Lung (tissue), 16 donors: ENCODE measurements around the gene DGCR6L. TPM values are rescaled to one million over a fixed set of nuclear protein-coding genes. Genes with fewer than 3 reads are reported as not detected.
"Not testable (repeated sequence)": the region's sequence is repeated elsewhere in the genome, so short reads cannot be mapped to it uniquely, and the experiment has no call there.

ENCODE experiments used
- ATAC-seq: fragments of 200-7000 bp; cut with Tn5 transposase; one replicate; pipeline ENCODE4 v1.9.1; 2020; ENCODE audit warnings: moderate number of reproducible peaks; ENCODE audit not compliant: insufficient read depth, low FRiP score
- DNase-seq, 3 donors: peaks; one replicate each; pipeline ENCODE4 v3.0.0-alpha.2; 2013 to 2017
- H3K27ac ChIP-seq, 2 donors: one replicate each; pipeline ENCODE4 v1.5.1; 2013; ENCODE audit warnings: mild to moderate bottlenecking in 2 of 2, moderate library complexity in 2 of 2, control low read depth in 1 of 2, inconsistent platforms in 1 of 2, low read depth in 1 of 2, low read length in 1 of 2
- H3K27me3 ChIP-seq, 3 donors: one replicate each; pipeline ENCODE4 v1.5.1; 2013; ENCODE audit warnings: low read length in 2 of 3; ENCODE audit not compliant: control insufficient read depth in 3 of 3, insufficient read depth in 3 of 3
- H3K36me3 ChIP-seq, 4 donors: one replicate each; pipeline ENCODE4 v1.5.1; 2013; ENCODE audit warnings: low read length in 4 of 4, mild to moderate bottlenecking in 1 of 4, moderate library complexity in 1 of 4; ENCODE audit not compliant: control insufficient read depth in 4 of 4, insufficient read depth in 4 of 4
- H3K4me1 ChIP-seq, 5 donors: one replicate each; pipeline ENCODE4 v1.5.1; 2013; ENCODE audit warnings: low read length in 5 of 5, mild to moderate bottlenecking in 2 of 5, moderate library complexity in 1 of 5; ENCODE audit not compliant: control insufficient read depth in 5 of 5, insufficient read depth in 5 of 5
- H3K4me3 ChIP-seq: one replicate; pipeline ENCODE4 v1.5.1; 2013; ENCODE audit warnings: mild to moderate bottlenecking, control low read depth, moderate library complexity
- H3K9ac ChIP-seq, 2 donors: one replicate each; pipeline ENCODE4 v1.5.1; 2013; ENCODE audit warnings: low read length in 2 of 2, control low read depth in 1 of 2; ENCODE audit not compliant: insufficient read depth in 1 of 2
- H3K9me3 ChIP-seq, 4 donors: one replicate each; pipeline ENCODE4 v1.5.1; 2013; ENCODE audit warnings: low read length in 3 of 4, mild to moderate bottlenecking in 1 of 4, moderate library complexity in 1 of 4; ENCODE audit not compliant: control insufficient read depth in 4 of 4, insufficient read depth in 3 of 4
- WGBS, 2 donors: extraction: QIAGEN DNeasy Blood & Tissue Kit; methylation state at CpG; one replicate each; pipeline ENCODE4 v1.1.7; 2013; 5-methylcytosine and 5-hydroxymethylcytosine counted together
- long read RNA-seq, 5 donors: transcript quantifications; one replicate each; lab custom pipeline, GENCODE V29; 2026
- polyA plus RNA-seq, 2 donors: library from polyadenylated mRNA; stranded (reverse); fragments of 200-250 nt; gene quantifications; one replicate each; pipeline ENCODE4 v1.2.1, GENCODE V29; 2013
- total RNA-seq, 2 donors: library from RNA; depleted of rRNA in 1 of 2; stranded (reverse); fragments of >200 nt in 1 of 2; gene quantifications; one replicate each; pipeline ENCODE4 v1.2.1, GENCODE V29; 2014 to 2021
- TF ChIP-seq, protein P1 (sequence below): IDR thresholded peaks from 2 replicates; pipeline ENCODE4 v1.5.1; 2012; ENCODE audit warnings: mild to moderate bottlenecking; ENCODE audit errors: control extremely low read depth, extremely low read depth
- donor health status: control.
- donor health status: control.
- donor health status: Bipolar disorder and iron deficiency.
- donor health status: healthy.
- donor health status: DM: yes; HTN: yes; CAD: no.

DGCR6L gene
- total RNA-seq (10 to 100 TPM; 38.7 to 42.8 TPM), polyA plus RNA-seq (10 to 100 TPM; 42.3 to 86.0 TPM)
- long read RNA-seq, donor 1, transcript DGCR6L-201 (5 exons, 1,154 nt) = major isoform, 59 of 68 reads
- long read RNA-seq, donor 1, partial matches to known transcripts = 5 of 68 reads
- long read RNA-seq, donor 1, other reads (novel, unspliced or antisense) = 0 of 68 reads
- long read RNA-seq, donor 2, transcript DGCR6L-201 (5 exons, 1,154 nt) = major isoform, 14 of 18 reads
- long read RNA-seq, donor 2, partial matches to known transcripts = 0 of 18 reads
- long read RNA-seq, donor 2, other reads (novel, unspliced or antisense) = 0 of 18 reads
- long read RNA-seq, donor 3, transcript DGCR6L-201 (5 exons, 1,154 nt) = major isoform, 21 of 24 reads
- long read RNA-seq, donor 3, partial matches to known transcripts = 0 of 24 reads
- long read RNA-seq, donor 3, other reads (novel, unspliced or antisense) = 0 of 24 reads
- long read RNA-seq, donor 4, transcript DGCR6L-201 (5 exons, 1,154 nt) = major isoform, 35 of 35 reads
- long read RNA-seq, donor 4, partial matches to known transcripts = 0 of 35 reads
- long read RNA-seq, donor 4, other reads (novel, unspliced or antisense) = 0 of 35 reads
- long read RNA-seq, donor 5, transcript DGCR6L-201 (5 exons, 1,154 nt) = major isoform, 62 of 62 reads
- long read RNA-seq, donor 5, partial matches to known transcripts = 0 of 62 reads
- long read RNA-seq, donor 5, other reads (novel, unspliced or antisense) = 0 of 62 reads

DNA sequence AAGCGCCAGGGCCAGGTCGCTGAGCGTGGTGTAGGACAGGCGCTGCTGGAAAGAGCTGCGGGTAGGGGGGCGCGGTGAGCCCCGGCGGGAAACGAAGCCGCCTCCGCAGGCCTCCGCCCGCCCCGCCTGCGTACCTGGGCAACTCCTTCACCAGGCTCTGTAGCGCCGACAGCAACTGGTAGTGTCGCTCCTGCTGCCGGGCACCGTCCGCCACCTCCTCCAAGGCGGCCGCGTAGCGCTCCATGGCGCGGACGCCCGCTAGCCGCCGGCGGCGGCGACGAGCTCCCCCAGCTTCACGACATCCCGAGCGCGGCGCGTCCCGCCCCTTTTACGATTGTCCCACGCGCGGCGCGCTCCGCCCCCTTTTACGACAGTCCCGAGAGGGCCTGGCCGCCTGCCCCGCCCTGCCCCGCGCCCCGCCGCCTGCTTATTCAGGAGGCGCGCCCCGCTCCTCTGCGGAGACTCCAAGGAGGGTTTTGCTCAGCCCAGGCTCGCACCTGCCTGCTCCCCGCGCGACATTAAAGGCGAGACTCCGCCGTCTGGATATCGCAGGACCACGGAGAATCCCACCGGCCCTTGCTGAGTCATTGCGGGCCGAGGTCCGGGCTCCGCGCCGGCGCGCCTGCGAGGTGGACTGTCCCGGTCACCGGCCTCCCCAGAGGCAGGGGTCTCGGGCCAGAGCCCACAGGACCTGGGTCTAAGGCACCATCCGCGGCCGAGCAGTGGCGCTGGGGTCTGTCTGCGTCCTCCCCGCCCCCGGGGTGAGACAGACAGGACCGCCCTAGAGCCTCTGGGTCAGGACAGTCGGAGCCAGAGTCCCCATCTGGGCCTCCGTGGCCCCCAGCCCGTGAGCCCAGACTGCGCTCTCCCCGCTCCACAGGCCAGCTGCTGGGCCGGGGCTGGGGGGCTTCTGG is at the start of gene DGCR6L:
Gene DGCR6L, minus strand, starts transcription at position 316 of the 914 bp plus-strand sequence. Its CDS starts 72 bp downstream, at position 244.
- peak within 1 kb of the TSS; percentile 81 to 98 for H3K27ac ChIP-seq
- 0 to 1% methylated on average over 88 to 98 of the region's 98 CpGs for WGBS, 2 donors
- ATAC-seq (peak; percentile 93), DNase-seq (peak; percentile 95 to 98 (median 95))
- no peaks in the 10 kb centered on the region for H3K9me3 ChIP-seq
- peak within 1 kb of the TSS; percentile 47 to 63 for H3K9ac ChIP-seq
- no peaks in the 10 kb centered on the region for H3K27me3 ChIP-seq
- peak within 1 kb of the TSS; percentile 80 for H3K4me3 ChIP-seq
- peaks cover 0 to 1% (median 0%) of the 10 kb centered on the region in 4 donors for H3K36me3 ChIP-seq
- peaks cover 0 to 36% (median 13%) of the 10 kb centered on the region in 5 donors for H3K4me1 ChIP-seq
- TF ChIP-seq, protein P1, sequence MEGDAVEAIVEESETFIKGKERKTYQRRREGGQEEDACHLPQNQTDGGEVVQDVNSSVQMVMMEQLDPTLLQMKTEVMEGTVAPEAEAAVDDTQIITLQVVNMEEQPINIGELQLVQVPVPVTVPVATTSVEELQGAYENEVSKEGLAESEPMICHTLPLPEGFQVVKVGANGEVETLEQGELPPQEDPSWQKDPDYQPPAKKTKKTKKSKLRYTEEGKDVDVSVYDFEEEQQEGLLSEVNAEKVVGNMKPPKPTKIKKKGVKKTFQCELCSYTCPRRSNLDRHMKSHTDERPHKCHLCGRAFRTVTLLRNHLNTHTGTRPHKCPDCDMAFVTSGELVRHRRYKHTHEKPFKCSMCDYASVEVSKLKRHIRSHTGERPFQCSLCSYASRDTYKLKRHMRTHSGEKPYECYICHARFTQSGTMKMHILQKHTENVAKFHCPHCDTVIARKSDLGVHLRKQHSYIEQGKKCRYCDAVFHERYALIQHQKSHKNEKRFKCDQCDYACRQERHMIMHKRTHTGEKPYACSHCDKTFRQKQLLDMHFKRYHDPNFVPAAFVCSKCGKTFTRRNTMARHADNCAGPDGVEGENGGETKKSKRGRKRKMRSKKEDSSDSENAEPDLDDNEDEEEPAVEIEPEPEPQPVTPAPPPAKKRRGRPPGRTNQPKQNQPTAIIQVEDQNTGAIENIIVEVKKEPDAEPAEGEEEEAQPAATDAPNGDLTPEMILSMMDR = no peak

GRCh38 chr22:20368875-20369274 is 49.0 kb upstream of the DGCR6L start:
- not testable (repeated sequence) for H3K9me3 ChIP-seq, H3K36me3 ChIP-seq, H3K9ac ChIP-seq, H3K4me3 ChIP-seq, H3K4me1 ChIP-seq, ATAC-seq, H3K27me3 ChIP-seq, DNase-seq, H3K27ac ChIP-seq
- WGBS, 2 donors = 92% methylated on average over 9 of the region's 9 CpGs

GRCh38 chr22:20366841-20367240 is 47.0 kb upstream of the DGCR6L start:
- H3K9me3 ChIP-seq, H3K9ac ChIP-seq, H3K4me3 ChIP-seq, H3K27me3 ChIP-seq, H3K27ac ChIP-seq, DNase-seq, H3K4me1 ChIP-seq, H3K36me3 ChIP-seq, ATAC-seq: not testable (repeated sequence)
- 88 to 94% methylated on average over 9 of the region's 9 CpGs for WGBS, 2 donors

DNA sequence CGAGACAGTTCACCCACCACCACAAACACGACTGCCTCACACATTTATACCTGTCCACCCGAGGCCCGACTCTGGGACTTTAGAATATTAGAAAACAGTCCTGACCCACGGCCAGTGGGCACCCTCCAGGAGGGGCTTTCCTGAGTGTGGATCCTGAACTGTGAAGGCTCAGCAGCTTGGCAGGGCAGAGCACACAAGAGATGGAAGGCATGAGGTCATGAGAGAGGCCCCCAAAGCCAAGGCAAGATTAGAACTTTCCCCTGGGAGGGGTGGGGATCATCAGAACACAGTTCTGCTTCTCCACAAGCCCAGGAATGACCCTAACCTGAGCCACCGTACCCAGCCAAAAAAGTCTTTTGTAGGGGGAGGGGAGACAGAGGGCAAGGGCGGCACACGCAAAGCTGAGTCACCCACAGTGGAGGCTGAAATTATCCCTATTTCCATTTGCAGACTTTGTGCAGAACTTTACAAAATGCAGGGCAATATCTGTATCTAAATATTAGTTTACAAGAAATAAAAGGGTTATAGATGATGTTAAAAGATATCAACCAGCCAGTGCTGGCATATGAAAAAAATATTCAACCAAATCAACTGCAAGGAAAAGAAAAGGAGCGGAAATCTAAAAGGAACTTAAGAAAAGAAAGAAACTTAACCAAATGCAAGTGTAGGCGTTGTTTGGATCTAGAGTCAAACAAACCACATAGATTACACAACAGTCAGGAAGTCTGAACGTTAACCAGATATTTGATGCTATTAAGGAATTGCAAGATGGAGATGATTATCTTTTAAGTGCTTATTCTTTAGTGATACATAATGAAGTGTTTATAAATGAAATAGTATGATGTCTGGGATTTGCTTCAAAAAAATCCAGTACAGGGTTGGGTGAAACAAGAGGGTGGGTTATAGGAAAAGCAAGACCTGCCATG is 44.7 kb upstream of the DGCR6L start:
- H3K9ac ChIP-seq, ATAC-seq, H3K36me3 ChIP-seq, H3K27ac ChIP-seq, H3K4me1 ChIP-seq, H3K4me3 ChIP-seq, H3K9me3 ChIP-seq, H3K27me3 ChIP-seq: not testable (repeated sequence)
- peak in 2 of 3 donors; percentile 32 to 53 for DNase-seq
- WGBS, 2 donors = 49 to 51% methylated on average over 11 of the region's 11 CpGs

GRCh38 chr22:20362403-20362802 is 42.5 kb upstream of the DGCR6L start:
- 95 to 96% methylated on average over 10 of the region's 10 CpGs for WGBS, 2 donors
- not testable (repeated sequence) for H3K4me3 ChIP-seq, H3K36me3 ChIP-seq, DNase-seq, H3K27ac ChIP-seq, H3K9ac ChIP-seq, ATAC-seq, H3K27me3 ChIP-seq, H3K4me1 ChIP-seq, H3K9me3 ChIP-seq

DNA sequence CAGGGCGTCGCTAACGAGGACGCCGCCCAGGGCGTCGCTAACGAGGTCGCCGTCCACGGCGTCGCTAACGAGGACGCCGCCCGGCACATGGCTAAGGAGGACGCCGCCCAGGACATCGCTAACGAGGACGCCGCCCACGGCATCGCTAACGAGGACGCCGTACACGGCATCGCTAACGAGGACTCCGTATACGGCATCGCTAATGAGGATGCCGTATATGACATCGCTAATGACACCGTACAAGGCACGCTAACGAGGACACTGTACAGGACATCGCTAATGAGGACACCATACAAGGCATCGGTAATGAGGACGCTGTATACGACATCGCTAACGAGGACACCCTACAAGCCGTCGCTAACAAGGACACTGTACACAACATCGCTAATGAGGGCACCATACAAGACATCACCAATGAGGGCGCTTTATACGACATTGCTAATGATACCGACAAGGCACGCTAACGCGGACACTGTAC is 41.9 kb upstream of the DGCR6L start:
- not testable (repeated sequence) for H3K9ac ChIP-seq, H3K27me3 ChIP-seq, H3K27ac ChIP-seq, ATAC-seq, H3K4me1 ChIP-seq, H3K9me3 ChIP-seq, DNase-seq, H3K4me3 ChIP-seq, H3K36me3 ChIP-seq
- 94 to 98% methylated on average over 54 of the region's 54 CpGs for WGBS, 2 donors
